GM18508 (cell line): ENCODE data around the gene TUSC7.

Experiments used
- ATAC-seq: cut with Tn5 transposase; IDR thresholded peaks from one replicate; pipeline ENCODE4 v1.9.1; 2021; ENCODE audit warnings: moderate number of reproducible peaks; ENCODE audit not compliant: insufficient read depth, unreplicated experiment

Gene TUSC7

DNA sequence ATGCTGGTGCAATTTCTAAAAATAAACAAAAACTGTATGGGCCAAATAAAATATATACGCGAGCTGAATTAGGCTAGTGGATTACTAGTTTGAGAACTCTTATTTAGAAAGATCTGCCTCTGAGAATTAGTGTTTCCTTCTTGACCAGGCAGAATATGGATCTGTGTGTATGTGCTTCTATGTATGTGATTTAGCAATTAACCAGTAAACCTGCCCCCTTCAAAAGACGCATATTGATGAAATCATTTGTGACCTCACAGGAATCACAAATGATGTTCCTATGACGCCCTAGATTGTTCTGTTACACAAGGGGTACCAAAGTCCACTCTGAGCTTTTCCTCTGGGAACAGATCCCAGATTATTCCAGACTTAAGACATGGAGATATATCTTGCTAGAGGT is at the start of gene TUSC7:
TUSC7 (plus strand) TSS at position 301 of the 400 bp plus-strand sequence.
- ATAC-seq: no peak

DNA sequence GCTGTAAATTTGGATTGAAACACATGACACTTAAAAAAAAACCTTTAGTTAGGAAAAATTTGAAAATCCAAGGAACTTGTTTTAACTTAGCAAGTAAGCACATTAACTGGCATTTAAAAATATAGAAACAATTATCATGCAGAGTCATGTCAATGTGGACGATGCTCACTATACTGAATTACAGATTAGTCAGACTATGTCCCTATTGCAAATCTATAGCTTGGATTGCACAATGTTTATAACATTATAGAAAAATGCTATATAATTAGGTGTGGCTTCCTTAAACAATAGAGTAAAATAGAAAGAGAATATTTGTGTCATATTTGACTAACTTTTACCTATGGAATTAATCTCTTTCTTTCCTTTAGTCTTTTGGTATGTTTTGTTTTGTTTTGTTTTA is 48.4 kb upstream of the TUSC7 start:
- ATAC-seq: no peak

DNA sequence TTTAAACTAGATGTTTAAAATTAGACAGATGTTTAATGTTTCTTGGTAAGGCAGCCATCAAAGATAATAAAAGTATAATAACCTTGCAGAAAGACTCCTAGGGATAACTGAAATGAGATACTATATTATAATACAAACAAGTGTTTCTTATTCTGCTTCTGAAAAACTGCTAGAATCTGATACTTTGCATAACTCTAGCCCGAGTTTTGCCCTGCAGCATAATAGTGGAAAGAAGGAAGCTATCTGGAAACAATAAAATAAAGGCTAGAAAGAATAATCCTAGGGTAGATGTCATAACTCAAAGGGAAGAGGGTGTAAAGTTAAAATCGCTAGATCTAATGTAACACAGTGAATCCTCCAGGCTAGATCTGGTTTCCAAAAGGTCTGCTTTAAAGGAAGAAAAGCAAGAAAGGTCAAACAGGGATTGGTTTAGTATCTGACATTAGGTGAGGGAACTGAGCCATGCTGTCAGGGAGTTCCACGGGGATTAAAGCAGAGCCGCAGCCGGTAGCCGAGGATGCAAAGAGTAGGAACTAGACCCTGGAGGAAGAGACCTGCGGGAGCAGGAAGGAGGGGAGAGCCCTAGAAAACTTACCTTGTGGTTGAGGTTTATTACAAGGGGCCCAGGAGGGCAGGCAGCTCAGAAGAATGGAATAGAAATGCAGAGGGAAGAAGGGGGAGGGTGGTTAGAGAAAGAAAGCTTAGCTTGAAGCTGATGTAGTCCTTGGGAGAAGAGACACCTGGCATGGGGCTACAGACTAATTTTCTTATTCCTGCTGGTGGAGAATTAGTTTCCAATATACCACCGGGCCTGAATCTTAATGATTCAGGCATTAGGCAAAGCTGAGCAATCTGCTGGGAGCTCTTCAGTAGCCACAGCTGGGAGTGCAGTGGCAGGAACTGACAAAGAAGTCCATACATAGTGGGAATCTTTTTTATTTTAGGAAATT is 46.1 kb upstream of the TUSC7 start:
- no peak for ATAC-seq

DNA sequence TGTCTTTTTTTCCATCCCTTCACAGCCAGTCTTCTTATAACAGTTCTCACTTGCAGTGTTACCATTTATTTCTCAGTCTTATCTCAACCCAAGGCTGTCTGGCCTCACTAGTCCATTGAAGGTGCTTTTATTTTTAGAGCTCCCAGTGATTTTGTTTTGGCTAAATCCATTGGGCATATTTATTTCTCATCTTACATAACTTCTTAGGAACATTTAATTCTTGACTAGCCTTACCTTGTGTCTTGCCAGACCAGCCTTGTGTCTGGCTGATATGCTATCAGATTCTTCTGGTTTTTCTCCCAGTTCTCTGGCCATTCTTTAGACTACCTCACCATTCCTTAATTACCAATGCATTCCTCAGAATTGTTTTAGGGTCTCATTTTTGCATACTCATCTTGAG is 42.3 kb upstream of the TUSC7 start:
- ATAC-seq: no peak

DNA sequence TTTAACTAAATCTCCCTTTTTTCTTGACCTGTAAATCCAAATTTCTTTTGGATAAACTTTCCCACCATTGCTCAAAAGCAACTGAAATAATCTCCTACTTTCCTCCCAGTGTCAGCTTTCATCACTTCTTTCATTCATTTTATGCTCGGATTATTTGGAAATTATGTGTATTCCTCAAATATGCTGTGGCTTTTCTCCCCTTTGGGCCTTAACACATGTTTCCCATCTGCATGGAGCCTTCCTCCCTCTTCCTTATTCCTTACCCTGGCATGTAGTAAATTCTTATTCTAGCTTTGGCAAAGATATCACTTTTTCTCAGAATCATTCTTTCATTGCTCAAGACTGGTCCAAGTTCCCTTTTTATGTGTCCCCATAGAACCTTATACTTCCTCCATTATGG is 41.8 kb upstream of the TUSC7 start:
- ATAC-seq: no peak

DNA sequence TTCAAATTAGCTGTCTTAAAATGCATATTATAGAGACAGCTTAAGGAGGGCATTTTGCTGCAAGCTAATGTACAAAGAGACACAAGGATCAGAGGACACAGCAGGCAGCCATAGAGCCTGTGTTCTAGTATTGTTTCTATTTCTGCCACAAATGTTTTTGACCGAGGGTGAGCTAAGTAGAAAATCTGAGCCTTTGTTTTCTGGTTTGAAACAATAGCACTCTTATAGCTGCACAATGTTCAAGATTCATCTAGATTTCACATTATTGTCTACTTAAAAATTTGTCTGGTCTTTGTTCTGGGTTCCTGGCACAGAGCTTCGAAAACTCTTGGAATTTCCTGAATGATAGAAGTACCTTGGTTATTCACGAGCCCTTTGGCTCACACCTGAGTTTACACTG is 40.0 kb upstream of the TUSC7 start:
- ATAC-seq: no peak

DNA sequence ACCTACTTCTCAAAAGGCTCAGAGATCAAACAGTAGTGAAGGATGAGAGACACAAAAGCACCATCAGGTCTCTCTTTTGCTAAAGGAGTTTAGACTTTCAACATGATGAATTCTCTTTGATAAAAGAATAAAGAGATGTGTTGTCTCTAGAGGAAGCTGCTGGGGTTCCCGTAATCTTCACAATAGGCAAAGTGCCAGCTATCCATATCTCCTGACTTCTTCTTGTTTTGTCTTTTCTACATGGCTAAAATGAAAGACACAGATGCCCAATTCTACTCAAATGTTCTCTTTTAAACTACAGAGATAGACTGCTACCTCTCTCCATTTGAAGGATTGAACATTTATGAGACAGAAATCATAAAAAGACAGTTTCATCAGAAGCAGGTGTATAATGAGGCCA is 38.4 kb upstream of the TUSC7 start:
- no peak for ATAC-seq

DNA sequence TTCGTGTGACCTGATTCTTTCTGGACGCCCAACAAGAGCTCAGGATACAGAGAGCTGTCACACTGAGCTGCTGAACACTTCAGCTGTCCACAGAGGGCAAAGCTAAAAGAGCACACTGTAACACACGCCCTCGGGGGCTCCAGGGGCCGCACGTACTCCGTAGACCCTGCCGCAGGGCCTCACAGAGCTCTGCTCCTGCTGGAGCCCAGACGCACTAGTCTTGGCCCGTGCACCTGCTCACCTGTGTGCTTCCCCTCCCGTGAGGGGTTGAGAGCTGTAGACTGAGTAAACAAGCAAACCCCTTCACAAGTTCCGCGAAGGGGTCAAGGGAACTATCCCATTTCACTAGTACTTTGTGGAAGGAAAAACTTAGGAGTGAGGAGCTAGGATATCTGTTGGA is 30.7 kb upstream of the TUSC7 start:
- ATAC-seq: no peak

DNA sequence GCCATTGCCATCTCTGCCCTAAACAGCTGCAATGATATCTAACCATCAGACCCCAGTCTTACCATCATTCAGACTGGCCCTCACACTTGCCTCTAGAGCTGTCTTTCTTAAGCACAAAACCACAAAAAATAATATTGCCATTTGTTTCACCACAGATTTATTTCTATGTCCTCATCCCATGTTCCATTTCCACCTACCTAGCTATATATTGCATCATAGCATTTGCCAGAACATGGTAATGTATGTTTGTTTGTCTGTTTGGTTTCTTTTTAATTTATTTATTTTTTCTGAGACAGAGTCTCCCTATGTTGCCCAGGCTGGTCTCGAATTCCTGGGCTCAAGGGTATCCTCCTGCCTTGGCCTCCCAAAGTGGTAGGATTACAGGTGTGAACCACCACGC is 18.5 kb upstream of the TUSC7 start:
- no peak for ATAC-seq

DNA sequence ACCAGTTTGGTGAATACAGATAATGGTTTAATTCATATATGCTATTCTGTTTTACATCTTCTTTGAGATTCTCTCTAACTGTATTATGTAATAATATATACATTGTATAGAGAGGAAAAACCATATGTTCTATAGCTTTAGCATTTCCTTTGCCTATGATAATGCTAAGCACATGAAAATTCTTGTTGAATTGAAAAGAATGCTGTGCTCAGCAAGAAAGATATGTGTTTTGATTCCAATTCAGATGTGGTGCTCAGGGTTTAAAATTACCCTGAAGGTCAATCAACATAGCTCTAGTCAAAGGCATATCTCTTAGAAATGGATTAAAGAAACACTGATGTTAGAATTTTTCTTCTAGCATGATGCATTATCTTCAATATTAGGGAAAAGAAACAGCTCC is 8.5 kb upstream of the TUSC7 start:
- ATAC-seq: no peak

DNA sequence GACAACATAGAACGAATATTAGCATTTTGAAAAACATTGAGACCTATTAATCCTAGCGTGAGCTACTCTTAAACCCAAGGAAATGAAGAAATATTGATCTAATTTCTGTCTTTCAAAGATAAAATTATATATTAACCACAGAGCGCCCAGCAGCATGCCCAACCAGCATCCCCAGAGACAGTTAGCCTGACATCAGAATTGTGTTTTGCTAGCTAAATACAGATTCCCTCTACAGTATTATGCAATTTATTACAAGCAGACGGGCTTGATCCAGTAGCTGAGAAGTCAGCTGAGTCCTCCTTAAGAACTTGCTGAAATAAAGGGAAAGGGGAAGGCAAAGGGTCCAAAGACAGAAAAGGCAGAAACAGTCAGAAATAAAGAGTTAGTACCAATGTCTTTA is 7.2 kb upstream of the TUSC7 start:
- no peak for ATAC-seq

DNA sequence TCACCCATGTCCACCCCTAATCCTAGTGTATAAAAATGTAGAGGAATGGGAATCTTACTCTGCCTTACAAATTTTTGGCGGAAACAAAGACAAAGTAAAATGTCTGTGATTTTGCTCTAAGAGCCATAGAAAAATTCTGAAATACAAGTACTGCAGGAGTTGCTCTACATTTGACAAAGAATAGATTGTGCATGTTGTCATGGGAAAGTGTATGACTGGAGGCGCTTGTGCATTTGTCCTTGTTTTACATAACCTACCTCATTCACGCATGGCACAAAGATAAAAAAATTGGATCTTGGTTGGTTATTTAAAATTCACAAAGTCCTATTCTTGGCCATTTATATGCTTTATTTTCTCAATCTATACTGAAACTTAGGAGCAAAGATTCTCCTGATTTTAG is 2.0 kb upstream of the TUSC7 start:
- no peak for ATAC-seq

DNA sequence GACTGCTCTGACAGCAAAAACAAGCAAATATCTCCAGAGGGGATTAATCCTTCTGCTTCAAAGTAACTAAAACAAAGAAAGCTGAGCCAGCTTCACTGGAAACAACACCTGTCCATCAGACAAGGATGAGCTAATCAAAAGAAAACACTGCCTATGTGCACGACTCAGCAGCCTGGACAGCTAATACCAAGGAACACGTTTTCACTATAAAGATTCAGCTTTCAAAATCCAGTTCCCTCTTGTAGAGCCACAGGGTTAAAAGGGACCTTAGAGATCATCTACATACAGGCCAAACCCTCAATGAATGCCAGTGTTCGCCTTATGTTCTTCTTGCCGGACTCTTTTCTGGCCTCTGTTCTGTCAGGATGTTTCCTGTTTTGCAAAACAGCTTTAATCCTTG is 6.9 kb downstream of the TUSC7 start:
- ATAC-seq: no peak

DNA sequence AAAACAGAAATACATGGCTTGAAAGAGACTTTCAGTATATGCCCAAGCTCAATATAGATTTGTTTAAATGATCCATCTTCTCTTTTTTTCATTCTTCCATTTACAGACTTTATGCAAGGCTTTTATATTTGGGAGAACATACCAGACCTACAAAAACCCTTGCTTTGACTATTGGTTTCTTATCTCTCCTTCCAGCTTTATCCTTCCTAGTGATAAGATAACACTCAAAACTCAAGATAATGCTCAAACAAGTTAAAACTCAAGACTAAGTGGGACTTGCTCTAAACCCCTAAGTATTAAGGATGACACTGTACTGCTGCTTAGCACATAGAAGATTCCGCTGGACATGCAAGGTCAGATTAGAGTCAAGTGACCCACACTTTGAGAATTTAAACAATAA is 8.0 kb downstream of the TUSC7 start:
- no peak for ATAC-seq

DNA sequence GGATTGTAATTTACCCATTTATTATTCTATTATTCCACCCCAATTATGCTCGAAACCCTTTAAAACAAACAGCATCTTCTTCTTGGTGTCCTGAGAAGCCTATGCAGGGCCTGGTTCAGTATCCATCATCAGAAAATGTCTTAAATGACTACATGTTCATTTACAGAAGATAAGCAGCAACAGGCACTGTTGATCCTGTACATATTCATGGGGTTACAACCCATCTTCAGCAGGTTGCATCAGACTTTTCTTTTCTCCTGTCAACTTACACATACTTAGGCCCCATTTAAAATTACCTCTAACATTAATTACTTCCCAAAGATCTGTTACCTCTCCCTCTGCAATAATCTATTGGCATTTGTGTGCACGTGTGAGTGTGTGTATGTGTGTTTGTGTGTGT is 18.9 kb downstream of the TUSC7 start:
- no peak for ATAC-seq

DNA sequence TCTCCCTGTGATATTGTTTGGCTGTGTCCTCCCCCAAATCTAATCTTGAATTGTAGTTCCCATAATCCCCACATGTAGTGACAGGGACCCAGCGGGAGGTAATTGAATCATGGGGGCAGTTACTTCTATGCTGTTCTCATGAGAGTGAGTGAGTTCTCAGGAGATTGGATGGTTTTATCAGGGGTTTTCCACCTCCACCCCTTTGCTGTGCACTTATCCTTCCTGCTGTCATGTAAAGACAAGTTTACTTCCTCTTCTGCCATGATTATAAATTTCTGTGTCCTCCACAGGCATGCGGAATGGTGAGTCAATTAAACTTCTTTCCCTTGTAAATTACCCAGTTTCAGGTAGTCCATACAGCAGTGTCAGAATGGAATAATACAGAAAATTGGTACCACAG is 24.7 kb downstream of the TUSC7 start:
- ATAC-seq: no peak

DNA sequence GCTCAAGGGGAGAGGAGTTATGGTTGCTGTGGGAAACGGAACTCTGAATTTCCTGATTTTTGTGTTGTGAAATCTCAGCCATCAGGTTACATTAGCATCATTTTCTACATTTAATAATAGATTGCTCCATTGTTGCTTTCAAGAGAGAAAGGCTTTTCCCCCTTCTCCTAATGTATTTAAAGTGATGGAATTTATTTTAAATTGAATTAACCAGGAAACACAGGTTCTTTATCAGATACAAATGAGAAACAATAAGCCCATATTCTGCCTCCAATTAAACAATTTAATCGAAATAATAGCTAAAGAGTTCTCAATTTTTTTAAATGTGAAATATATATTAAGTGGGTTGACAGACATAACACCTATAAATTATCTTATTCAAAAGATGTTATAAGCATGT is 30.1 kb downstream of the TUSC7 start:
- ATAC-seq: no peak

DNA sequence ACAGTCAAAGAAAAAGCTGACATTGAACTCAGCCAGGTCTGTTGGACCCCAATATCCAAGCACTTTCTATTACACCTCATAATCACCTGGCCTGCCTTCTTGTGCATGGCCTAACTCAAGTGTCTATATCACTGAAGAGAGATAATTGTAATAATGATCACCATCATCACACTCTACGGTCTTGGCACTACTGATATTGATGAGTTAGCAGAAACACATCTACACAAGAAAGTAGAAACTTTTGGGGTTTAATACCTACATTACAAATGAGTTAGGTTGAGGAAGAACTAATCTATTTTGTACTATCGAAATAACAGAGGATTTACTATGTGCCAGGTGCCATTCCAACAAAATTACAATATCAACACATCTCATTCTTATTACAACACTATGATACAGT is 30.7 kb downstream of the TUSC7 start:
- ATAC-seq: no peak

DNA sequence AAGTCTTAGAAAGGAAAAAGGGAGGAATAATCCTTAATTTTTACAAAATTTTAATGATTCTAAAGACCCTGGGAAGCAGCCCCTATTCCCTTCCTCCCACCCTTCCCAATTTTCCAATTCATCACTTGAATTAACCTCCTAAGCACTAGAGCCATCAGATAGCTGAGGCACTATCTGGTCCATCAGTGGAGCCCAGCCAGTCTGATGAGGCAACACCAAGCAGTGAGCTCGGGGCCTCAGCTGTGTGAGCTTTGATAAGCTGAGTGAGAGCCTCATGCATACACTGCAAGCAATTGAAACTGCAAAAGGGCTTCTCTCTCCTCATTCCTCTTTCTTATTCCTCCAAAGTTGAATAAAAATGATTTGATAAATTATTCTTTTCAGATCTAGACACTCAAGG is 31.9 kb downstream of the TUSC7 start:
- ATAC-seq: no peak

DNA sequence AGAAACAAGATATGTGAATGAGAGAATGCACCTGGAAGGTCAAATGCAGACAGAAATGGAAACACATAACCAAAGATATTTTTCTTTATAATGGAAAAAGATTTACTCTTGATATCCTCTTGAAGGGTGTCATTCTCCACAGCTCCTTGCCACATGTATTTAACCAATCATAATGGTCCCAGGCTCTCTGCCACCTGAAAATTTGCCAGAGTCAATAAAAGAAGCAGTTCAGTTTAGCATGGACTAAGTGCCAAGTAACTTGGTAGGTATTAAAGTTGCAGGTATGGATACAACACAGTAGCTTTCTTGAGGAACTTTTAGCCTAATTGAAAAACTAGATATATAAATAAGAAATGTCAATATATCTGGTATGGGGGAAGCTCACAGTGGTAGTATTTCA is 33.5 kb downstream of the TUSC7 start:
- ATAC-seq: no peak

DNA sequence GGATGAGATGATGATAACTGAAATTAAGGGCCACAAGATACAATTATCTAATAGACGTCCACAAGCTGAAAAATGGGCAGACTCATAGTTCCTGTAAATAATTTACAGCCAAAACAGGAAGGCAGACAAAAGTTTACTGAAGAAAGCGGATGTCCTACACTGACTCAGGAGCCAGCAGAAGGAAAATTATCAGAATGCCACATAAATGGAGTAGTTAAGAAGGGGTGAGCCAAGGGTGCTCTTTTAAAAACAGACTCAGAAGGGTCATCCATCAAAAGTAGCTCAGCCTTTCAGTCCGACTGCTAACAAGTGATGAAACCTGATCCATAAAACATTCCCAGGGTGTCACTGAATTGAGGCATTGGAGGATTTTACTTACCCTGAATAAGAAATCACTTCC is 39.8 kb downstream of the TUSC7 start:
- ATAC-seq: no peak

DNA sequence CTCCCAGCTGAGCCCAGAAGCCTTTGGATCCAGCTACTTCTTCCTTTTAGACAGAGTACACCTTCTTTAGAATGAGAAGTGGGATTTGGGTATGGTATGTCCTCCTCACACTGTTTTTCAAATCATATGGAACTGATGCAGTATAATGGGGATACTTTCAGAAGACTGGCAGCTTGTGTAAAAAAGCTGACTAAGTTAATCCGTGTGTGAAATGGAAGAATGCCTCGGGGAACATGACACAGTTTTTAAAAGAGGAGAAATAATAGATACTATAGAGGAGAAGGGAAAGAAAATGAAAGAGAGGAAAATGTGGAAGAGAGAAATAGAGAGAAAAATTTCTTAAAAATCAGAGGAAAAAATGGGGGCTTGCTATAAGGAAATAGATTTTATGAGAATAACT is 47.7 kb downstream of the TUSC7 start:
- no peak for ATAC-seq
